GM21529 (cell line): Measurements from ENCODE around the gene TBC1D5.
"Not testable (repeated sequence)": the region's sequence is repeated elsewhere in the genome, so short reads cannot be mapped to it uniquely, and the experiment has no call there.

Experiments used
- ATAC-seq: cut with Tn5 transposase; IDR thresholded peaks from one replicate; pipeline ENCODE4 v1.9.1; 2021; ENCODE audit not compliant: unreplicated experiment

Gene TBC1D5, protein sequence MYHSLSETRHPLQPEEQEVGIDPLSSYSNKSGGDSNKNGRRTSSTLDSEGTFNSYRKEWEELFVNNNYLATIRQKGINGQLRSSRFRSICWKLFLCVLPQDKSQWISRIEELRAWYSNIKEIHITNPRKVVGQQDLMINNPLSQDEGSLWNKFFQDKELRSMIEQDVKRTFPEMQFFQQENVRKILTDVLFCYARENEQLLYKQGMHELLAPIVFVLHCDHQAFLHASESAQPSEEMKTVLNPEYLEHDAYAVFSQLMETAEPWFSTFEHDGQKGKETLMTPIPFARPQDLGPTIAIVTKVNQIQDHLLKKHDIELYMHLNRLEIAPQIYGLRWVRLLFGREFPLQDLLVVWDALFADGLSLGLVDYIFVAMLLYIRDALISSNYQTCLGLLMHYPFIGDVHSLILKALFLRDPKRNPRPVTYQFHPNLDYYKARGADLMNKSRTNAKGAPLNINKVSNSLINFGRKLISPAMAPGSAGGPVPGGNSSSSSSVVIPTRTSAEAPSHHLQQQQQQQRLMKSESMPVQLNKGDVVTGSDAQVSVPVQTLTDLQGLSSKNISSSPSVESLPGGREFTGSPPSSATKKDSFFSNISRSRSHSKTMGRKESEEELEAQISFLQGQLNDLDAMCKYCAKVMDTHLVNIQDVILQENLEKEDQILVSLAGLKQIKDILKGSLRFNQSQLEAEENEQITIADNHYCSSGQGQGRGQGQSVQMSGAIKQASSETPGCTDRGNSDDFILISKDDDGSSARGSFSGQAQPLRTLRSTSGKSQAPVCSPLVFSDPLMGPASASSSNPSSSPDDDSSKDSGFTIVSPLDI

DNA sequence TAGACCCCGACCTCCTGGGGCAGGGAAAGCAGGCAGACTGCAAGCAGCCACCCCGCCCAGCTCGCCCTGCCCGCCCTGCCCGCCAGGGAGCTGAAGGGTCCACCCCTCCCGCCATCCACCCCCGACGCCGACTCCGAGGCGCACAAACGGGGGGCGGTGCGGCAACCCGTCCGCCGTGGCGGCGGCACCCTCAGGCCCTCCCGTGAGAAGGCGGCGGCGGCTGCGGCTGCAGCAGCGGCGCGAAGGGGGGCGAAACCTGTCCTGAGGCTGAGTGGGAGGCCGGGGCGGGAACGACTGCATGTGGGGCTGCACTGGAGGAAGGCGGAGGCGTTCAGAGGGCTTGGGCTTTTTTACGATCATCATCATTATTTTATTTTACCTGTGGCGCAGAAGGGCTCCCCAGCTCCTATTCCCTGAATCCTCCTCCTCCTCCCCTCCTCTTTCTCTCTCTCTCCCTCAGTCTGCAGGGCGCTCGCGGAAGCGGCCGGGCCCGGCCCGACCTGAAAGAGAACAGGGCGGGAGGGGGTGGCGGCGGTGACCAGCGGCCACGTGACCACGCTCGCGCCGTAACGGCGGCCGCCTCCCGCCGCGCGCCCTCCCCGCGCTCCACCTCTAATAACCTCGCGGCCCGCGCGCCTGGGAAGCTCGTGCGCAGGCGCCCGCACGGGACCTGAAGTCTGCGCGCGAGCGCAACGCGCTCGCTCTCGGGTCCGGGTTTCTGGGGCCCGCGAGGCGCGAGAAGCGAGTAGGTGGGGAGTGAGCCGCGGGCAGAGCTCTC is at the start of gene TBC1D5:
TBC1D5 (minus strand) TSS at position 530 of the 778 bp plus-strand sequence. CDS start 234,061 bp downstream, outside the sequence.
- ATAC-seq, result peak; percentile 69

DNA sequence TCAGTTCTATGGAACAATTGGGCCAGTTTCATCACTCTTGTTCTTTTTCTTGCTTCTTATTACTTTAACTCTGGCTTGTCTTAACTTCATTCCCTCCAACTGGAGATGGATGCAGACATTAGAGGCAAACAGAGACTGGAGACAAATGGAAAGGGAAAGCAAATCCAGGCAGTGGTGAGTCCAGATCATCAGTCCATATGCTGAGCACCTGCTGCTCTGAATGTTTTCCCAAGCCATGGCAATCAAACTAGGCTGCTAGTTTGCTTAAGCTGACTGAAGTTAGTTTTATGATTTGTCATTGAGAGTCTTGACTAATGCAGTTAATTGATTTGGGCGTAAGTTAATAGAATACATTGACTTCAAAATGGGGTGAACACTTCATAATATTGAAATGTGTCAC is 41.0 kb upstream of the TBC1D5 start:
- ATAC-seq, result no peak

DNA sequence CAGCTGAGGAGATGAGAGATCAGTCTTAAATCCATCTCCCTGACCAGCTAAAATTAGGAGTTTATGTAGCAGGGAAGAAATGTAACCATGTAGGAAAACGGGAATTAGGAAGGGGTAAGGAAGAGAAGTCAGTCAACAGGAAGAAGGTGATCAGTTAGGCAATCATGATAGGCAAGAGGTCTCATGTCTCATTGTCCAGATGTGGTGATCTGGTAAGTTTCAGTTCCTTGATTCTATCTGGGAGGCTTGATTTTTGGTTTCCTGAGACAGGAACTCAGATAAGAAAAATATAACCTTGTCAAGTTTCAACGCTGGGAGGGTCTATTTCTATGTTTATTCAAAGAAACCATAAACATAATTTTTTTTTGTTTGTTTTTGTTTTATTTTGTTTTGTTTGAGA is 40.3 kb upstream of the TBC1D5 start:
- no peak for ATAC-seq

DNA sequence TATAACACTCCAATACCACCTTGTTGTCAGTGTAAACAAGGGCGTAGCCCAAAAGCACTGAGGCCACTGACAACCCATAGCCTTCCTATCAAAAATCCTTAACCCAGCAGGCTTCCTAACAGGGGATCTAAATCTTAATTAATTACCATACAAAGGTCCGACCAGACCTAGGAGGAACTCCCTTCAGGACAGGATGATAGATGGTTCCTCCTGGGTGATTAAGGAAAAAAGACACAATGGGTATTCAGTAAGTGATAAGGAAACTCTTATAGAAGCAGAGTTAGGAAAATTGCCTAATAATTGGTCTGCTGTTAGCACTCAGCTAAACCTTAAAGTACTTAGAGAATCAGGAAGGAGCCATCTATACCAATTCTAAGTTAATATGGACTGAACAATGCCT is 37.9 kb upstream of the TBC1D5 start:
- ATAC-seq, result not testable (repeated sequence)

DNA sequence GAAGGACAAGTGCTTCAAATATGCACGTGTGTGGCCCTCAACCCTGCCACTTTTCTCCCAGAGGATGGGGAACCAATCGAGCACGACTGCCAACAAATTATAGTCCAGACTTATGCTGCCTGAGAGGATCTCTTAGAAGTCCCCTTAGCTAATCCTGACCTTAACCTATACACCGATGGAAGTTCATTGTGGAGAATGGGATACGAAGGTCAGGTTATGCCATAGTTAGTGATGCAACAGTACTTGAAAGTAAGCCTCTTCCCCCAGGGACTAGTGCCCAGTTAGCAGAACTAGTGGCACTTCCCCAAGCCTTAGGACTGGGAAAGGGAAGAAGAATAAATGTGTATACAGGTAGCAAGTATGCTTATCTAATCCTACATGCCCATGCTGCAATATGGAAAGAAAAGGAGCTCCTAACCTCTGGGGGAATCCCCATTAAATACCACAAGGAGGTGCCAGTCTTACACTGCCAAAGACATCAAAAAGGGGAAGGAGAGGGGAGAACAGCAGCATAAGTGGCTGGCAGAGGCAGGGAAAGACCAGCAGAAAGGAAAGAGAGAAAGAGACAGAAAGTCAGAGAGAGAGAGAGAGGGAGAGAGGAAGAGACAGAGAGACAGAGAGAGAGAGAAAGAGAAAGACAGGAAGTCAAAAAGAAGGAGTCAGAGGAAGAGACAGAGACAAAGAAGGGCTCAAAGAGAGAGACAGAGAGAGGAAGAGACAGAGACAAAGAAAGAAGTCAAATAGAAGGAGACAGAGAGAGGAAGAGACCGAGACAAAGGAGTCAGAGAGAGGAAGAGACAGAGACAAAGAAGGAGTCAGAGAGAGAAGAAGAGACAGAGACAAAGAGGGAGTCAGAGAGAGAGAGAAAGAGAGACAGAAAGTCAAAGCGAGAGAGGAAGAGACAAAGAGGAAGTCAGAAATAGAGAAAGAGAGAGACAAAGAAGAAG is 37.1 kb upstream of the TBC1D5 start:
- ATAC-seq, result not testable (repeated sequence)

DNA sequence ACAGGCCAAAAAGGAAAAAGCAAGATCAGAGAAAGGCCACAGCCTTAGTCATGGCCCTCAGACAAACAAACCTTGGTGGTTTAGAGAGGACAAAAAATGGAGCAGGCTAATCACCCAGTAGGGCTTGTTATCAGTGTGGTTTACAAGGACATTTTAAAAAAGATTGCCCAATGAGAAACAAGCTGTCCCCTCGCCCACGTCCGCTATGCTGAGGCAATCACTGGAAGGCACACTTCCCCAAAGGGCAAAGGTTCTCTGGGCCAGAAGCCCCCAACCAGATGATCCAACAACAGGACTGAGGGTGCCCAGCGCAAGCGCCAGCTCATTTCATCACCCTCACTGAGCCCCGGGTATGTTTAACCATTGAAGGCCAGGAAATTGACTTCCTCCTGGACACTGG is 34.9 kb upstream of the TBC1D5 start:
- not testable (repeated sequence) for ATAC-seq

DNA sequence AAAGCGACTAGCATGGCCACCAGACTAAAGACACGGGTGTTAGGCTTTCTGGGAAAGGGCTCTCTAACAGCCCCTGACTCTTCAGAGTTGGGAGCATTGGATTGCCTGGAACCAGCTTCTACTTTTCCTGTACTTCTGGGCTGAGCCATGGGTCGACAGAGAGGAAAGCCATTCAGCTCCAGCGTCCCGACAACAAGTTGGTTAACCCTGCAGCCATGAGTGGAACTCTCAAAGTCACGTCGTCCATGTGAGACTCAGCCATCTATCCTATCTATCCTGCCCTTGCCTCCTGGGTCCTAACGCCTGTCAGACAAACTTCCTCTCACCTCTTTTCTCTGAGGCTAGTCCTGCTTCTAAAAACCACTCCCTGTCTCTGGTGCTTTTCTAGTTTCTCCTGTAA is 32.6 kb upstream of the TBC1D5 start:
- no peak for ATAC-seq

DNA sequence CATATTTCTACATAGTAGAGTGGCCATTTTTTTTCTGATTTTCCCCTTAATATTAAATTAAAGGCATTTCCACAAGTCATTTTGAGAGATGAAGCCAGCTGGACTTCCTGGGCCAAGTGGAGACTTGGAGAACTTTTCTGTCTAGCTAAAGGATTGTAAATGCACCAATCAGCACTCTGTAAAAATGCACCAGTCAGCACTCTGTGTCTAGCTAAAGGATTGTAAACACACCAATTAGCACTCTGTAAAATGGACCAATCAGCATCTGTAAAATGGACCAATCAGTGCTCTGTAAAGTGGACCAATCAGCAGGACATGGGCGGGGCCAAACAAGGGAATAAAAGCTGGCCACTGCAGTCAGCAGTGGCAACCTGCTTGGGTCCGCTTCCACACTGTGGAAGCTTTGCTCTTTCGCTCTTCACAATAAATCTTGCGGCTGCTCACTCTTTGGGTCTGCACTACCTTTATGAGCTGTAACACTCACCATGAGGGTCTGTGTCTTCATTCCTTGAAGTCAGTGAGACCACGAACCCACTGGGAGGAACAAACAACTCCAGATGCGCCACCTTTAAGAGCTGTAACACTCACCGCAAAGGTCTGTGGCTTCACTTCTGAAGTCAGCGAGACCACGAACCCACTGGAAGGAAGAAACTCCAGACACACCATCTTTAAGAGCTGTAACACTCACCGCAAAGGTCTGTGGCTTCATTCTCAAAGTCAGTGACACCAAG is 31.9 kb upstream of the TBC1D5 start:
- ATAC-seq, result not testable (repeated sequence)

DNA sequence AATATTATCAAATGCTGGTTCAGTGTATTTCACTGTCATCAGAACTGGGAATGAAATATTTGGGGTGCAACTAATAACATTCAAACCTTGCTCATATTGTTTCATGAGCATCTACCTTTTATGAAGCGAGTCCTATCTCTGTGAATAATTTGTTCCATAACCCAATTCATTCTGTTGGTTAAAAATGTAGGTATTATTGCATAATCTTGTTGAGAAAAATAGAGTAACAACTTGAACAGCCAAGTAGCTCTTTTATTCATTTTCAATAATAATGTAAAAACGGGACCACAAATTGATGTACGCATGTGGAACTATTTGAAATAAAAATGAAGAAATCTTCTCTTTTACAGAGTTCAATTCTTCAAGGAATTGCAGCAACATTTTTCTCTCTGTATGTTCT is 30.1 kb upstream of the TBC1D5 start:
- ATAC-seq, result no peak

DNA sequence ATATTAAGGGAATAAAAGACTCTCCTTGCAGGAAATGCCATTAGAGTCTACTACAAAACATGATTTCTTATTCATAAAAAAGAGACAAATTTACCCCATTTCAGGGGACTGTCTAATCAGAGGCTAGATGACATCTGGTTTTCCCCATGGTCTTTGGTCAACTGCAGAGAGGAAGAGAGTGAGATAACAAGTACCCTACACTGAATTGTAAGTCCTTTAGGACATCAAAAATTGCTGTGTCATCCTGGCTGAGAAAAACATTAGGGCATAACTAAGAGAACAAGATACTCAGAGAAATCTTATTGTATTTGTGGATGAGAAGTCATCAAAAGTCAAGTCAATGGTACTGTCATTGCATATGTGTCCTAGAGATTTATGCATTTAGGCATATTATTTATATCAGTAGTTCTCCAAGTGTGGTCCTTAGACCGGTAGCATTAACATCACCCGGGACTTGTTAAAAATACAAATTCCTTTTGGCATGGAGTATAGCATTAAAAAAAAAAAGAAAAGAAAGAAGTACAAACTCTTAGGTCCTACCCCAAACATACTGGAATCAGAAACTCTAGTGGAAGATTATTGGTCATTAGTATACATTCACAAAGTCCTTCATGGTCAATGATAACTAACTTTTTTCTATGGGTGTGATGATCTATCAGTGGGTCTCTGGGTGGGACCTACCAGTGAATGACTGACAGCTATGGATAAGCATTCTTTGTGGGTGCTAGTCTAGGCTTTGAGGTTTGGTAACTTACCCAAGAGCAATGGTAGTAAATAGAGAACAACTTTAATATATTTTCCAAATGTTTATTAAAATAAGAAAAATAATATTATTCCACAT is 29.0 kb upstream of the TBC1D5 start:
- no peak for ATAC-seq

DNA sequence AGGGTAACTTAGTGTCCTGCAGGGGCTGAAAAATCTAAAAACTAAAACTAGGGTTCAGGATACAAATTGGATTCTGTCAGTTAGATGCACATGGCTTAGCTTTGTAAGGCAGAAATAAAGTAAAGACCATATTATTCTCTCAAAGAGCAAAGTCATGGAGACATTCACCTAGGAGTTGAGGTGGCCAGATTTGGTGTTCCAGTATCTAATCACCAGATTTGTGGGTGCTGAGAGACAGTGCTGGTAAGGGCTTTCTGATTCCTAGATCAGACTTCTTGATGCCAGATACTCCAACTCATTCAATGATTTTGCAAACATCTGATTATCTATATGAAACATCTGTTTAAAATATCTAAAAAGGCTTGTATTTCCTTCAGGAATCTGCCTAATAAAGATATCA is 28.3 kb upstream of the TBC1D5 start:
- no peak for ATAC-seq

DNA sequence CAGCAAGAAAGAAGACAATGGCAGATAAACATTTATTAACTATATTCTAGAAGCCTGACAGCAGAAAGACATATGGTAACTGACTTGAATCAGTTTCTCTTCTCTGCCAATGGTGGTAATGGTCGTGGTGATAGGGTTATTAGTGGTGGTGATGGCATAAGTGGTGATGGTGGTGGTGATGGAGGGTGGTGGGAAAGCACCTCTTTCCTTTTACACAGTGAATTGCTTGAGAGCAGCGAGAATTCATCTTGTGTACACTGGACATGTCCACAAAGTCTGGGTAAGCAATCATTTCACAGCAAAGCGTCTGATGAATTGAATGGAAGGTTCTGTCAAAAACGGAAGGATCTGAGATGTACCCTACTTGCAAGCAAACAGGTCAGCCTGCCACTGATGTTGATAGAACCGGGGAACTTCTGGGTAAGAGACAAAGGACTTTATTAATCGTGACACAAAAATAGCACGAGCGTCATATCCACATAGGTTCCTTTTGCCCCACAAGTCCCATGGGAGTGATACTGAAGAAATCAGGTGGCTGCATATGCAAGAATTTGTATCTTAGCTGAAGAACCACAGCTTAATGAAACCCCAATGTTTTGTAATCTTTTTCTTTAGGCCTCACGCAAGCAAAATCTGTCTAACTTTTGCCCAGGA is 23.5 kb upstream of the TBC1D5 start:
- ATAC-seq, result peak; percentile 88

DNA sequence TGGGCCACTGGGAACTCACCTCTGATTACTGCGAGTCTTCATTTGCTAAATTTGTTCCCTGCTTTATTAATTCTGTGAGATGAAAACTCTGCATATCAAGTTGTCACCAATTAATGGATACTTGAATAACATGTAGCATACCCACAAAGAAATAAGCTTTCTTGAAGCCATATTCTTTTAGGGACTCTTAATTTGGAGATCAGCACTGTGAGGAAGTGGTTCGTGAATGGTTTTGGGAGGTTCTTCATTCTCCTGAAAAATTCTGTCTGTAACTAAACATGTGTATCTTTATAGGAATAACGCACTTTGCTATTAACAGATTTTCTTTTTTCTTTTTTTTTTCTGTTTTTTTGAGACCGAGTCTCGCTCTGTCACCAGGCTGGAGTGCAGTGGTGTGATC is 19.1 kb upstream of the TBC1D5 start:
- no peak for ATAC-seq

DNA sequence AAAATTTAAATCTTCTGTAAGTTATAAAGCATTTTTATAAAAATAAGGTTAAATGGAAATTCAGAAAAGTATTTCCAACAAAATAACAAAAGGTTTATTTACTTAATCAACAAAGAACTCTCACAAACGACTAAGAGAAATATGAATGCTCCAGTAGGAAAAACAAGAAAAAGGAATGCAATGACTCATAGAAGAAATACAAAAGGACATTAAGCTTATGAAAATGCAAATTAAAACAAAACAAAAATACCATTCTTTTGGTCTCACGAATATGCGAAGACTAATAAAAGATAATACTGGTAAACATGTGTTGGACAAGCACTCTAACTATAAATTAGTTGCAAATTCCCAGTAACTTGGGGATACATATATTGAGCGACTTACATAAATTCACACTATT is 17.5 kb upstream of the TBC1D5 start:
- no peak for ATAC-seq

DNA sequence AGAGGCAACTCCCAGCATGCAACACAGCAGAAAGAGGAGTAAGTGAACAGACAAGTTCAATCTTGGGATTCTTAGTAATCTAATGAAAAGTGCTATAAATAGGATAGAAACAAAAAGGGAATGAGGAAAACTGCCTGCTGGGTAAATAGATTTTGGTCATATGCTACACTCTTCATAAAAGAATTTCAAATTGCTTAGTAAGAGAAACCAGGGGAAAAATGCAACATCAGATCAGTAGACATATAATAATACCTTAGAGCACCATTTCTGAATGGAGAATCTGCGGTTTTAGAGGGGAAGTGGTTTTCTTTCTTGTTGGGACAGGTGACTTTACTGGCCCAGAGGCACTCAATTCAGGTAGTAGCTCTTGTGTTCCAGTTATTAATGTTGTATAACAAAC is 13.4 kb upstream of the TBC1D5 start:
- no peak for ATAC-seq

DNA sequence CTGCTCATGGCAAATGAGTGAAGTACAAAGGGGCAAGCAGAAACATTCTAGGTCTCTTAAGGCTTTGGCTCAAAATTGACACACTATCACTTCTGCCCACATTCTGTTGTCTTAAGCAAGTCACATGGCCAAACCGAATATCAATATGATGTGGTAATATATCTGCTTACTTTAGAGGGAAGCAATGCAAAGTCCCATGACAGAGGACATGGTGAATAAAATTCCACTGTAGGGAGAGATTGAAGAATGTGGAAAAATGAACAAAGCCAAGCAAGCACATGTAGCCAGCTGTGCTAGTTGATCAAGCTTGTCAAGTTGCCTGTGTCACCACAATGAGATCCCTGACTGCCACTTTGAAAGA is 11.2 kb upstream of the TBC1D5 start:
- no peak for ATAC-seq

DNA sequence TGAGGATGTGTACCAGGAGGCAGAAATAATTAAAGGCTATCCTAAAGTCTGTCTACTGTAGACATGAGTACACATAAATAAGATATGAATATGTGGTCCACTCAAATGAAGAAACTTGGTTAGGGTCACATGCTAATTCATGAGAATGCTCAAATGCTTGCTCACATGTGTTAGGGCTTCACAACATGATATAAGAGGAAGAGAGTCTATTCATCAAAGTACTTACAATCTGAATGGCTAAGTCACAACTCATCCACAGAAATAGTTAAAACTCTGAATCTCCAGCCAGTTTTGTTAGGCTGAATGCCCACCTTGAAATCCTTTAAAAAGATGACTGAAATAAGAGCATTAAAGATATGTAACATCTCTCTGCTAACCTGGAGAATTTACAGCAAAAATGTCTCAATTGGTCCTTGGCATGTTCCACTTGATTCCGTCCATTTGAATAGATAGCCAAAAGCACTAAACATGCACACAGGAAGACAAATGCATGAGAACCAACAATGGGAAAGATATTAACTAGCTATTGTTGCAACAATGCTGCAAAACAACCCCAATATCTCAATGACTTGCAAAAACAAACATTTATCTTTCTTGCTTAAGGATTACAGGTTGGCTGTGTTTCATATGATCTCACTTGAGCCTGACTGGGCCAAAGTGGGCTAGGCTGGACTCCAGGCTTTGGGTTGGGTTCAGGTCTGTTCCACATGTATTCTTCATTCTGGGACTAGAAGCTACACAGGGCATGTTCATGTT is 10.6 kb upstream of the TBC1D5 start:
- ATAC-seq, result no peak

DNA sequence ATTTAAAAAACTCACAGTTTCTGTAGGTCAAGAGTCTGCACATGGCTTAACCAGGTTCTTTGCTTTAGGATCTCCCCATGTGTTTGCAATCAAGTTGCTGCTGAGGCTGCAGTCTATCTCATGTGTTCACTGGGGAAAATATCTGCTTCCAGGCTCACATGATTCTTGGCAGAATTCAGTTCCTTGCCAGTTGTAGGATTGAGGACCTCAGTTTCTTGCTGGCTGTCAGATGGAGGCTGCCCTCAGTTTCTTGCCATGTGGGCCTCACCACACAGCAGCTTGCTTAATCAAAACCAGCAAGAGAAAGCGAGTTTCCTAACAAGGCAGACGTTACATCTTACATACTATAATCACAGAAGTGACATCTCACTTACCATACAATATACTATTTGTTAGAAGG is 10.0 kb upstream of the TBC1D5 start:
- no peak for ATAC-seq
